Breast epithelium (tissue), 3 donors: Measurements from ENCODE around the gene BORCS5.

ENCODE experiments used
- POLR2A ChIP-seq: fragments of 450-650 bp; IDR thresholded peaks from one replicate; pipeline ENCODE4 v1.6.1; 2016; ENCODE audit warnings: antibody characterized with exemption, mild to moderate bottlenecking, moderate library complexity
- POLR2AphosphoS5 ChIP-seq, 3 donors: sonication (generic); formaldehyde crosslinking; IDR thresholded peaks; one replicate each; pipeline ENCODE4 v1.6.1; 2017; ENCODE audit warnings: antibody characterized with exemption in 3 of 3
- TF ChIP-seq, protein P1 (sequence below), 3 donors: fragments of 450-650 bp; IDR thresholded peaks; one replicate each; pipeline ENCODE4 v1.5.1; 2016 to 2017; ENCODE audit warnings: antibody characterized with exemption in 3 of 3, mild to moderate bottlenecking in 3 of 3, moderate library complexity in 3 of 3

DNA sequence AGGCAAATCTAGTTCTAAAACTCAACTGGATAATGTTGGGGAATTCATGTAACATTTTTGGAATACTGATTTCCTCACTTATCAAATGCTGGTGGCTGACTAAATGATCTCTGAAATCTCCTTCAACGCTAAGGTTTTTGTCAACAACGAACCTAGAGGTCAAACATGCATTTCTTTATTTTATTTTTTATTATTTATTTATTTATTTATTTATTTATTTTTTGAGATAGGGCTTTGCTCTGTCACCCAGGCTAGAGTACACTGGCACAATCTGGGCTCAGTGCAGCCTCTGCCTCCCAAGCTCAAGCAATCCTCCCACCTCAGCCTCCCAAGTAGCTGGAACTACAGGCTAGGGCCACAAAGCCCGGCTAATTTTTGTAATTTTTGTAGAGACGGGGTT is 141.3 kb downstream of the BORCS5 start:
- TF ChIP-seq POLR2AphosphoS5 (IDR thresholded peaks at IDR 0.05) (no peak), POLR2A (no peak)
- TF ChIP-seq, protein P1, sequence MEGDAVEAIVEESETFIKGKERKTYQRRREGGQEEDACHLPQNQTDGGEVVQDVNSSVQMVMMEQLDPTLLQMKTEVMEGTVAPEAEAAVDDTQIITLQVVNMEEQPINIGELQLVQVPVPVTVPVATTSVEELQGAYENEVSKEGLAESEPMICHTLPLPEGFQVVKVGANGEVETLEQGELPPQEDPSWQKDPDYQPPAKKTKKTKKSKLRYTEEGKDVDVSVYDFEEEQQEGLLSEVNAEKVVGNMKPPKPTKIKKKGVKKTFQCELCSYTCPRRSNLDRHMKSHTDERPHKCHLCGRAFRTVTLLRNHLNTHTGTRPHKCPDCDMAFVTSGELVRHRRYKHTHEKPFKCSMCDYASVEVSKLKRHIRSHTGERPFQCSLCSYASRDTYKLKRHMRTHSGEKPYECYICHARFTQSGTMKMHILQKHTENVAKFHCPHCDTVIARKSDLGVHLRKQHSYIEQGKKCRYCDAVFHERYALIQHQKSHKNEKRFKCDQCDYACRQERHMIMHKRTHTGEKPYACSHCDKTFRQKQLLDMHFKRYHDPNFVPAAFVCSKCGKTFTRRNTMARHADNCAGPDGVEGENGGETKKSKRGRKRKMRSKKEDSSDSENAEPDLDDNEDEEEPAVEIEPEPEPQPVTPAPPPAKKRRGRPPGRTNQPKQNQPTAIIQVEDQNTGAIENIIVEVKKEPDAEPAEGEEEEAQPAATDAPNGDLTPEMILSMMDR (IDR thresholded peaks at IDR 0.05): no peak
